Measurements from ENCODE around the gene CBFA2T3.
A peak's percentile ranks its signal among the peaks of the same experiment; 100 is the strongest.

The CBFA2T3 gene

GRCh38 chr16:88995746-88996535 lies 18.9 kb upstream of the CBFA2T3 start:
- DNase-seq (ENCODE audit: low spot score) = no peak

- DNase-seq (ENCODE audit: low spot score) = no peak
Observed at GRCh38 chr16:88995194-88995593, 18.2 kb upstream of the CBFA2T3 start.

GRCh38 chr16:88994695-88995094 lies 17.7 kb upstream of the CBFA2T3 start:
- DNase-seq (ENCODE audit: low spot score) = peak; percentile 13

- DNase-seq (ENCODE audit: low spot score) = no peak
Observed at GRCh38 chr16:88993946-88994600, 17.1 kb upstream of the CBFA2T3 start.

GRCh38 chr16:88993166-88993761 lies 16.3 kb upstream of the CBFA2T3 start:
- peak; percentile 72 for DNase-seq (ENCODE audit: low spot score)

GRCh38 chr16:88992351-88993165 lies 15.6 kb upstream of the CBFA2T3 start:
- peak; percentile 69 for DNase-seq (ENCODE audit: low spot score)

GRCh38 chr16:88991813-88992350 lies 14.9 kb upstream of the CBFA2T3 start:
- DNase-seq (ENCODE audit: low spot score) = peak; percentile 56

- no peak for DNase-seq (ENCODE audit: low spot score)
Observed at GRCh38 chr16:88989852-88990547, 13.0 kb upstream of the CBFA2T3 start.

GRCh38 chr16:88988980-88989811 lies 12.2 kb upstream of the CBFA2T3 start:
- DNase-seq (ENCODE audit: low spot score) = no peak

GRCh38 chr16:88985521-88985920 lies 8.5 kb upstream of the CBFA2T3 start:
- no peak for DNase-seq (ENCODE audit: low spot score)

GRCh38 chr16:88983771-88984687 lies 7.0 kb upstream of the CBFA2T3 start:
- no peak for DNase-seq (ENCODE audit: low spot score)

- DNase-seq (ENCODE audit: low spot score) = no peak
Observed at GRCh38 chr16:88983165-88983564, 6.2 kb upstream of the CBFA2T3 start.

- DNase-seq (ENCODE audit: low spot score) = no peak
Observed at GRCh38 chr16:88982286-88983084, 5.5 kb upstream of the CBFA2T3 start.

GRCh38 chr16:88979353-88980015 lies 2.5 kb upstream of the CBFA2T3 start:
- DNase-seq (ENCODE audit: low spot score) = no peak

- DNase-seq (ENCODE audit: low spot score) = no peak
Observed at GRCh38 chr16:88978608-88979346, 1.8 kb upstream of the CBFA2T3 start.

- DNase-seq (ENCODE audit: low spot score) = no peak
Observed at GRCh38 chr16:88977812-88978607, 1.0 kb upstream of the CBFA2T3 start.

All from hematopoietic multipotent progenitor cell treated with erythropoietin and hydrocortisone succinate and interleukin-3 and kit ligand, for 17 days (in vitro differentiated cells).